DND-41 (cell line): Measurements from ENCODE around the gene MDFI.

Experiments
- CTCF ChIP-seq: IDR thresholded peaks from 2 replicates; pipeline ENCODE4 v1.5.1; 2012; ENCODE audit warnings: borderline replicate concordance, low read length, moderate library complexity, mild to moderate bottlenecking; ENCODE audit not compliant: poor library complexity, severe bottlenecking; ENCODE audit errors: extremely low read depth
- EZH2 ChIP-seq: IDR thresholded peaks from 3 replicates; pipeline ENCODE4 v1.6.1; 2012; ENCODE audit warnings: borderline replicate concordance, low read depth, mild to moderate bottlenecking, moderate library complexity, low read length, inconsistent platforms; ENCODE audit not compliant: severe bottlenecking

- TF ChIP-seq CTCF = no peak
- TF ChIP-seq EZH2 = no peak
Observed at GRCh38 chr6:41682497-41683272, 44.4 kb downstream of the MDFI start.
